NCI-H2227 (cell line): Measurements from ENCODE around the gene CRABP2.

Experiments
- DNase-seq: peaks from one replicate; lab custom pipeline; 2025; ENCODE audit not compliant: unreplicated experiment; lab: John Stamatoyannopoulos, UW

The CRABP2 gene

DNA sequence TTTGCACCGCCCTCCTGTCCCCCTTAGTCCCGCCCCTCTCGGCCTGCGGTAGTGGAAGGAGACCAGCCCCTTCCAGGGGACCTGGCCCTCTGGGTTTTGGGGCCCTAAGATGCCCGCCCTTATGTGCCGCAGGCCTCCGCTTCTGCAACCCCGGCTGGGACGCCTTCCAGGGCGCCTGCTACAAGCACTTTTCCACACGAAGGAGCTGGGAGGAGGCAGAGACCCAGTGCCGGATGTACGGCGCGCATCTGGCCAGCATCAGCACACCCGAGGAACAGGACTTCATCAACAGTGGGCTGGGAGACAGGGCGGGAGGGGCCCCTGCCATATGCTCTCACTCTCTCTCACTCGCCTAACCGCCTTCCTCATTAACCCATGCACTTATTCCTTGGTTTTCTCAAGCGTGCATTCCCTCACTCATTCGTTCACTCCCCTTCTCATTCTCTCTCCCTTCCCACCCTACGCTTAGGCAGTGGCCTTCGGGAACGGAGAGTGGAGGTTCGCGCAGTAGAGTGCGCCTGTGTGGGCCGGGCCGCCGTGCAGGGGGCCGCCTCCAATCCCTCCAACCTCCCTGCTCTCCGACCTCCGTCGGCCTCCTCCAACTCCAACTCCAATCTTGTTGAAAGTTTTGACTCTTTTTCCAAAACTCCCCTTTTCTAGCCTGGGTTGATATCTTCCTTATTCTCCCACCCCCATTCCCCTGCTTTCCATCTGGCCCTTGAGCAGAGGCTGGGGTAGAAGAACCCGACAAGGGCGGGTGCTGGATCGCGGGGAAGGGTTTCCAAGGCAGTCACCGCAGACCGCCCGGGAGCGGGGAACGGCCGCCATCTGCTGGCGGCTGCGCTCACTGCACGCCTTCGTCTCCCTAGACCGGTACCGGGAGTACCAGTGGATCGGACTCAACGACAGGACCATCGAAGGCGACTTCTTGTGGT is 48.3 kb downstream of the CRABP2 start:
- peak; percentile 86 for DNase-seq

GRCh38 chr1:156655904-156656516 is 49.4 kb downstream of the CRABP2 start:
- DNase-seq = no peak

- DNase-seq = no peak
These were observed 50.1 kb downstream of the CRABP2 start for GRCh38 chr1:156655151-156655903.

GRCh38 chr1:156654700-156655099 is 50.7 kb downstream of the CRABP2 start:
- no peak for DNase-seq

GRCh38 chr1:156652992-156653355 is 52.4 kb downstream of the CRABP2 start:
- no peak for DNase-seq

GRCh38 chr1:156652131-156652991 is 53.0 kb downstream of the CRABP2 start:
- DNase-seq = no peak
